ENCODE measurements around the gene KCNK3.

The KCNK3 gene

GRCh38 chr2:26720322-26721114 lies 28.0 kb downstream of the KCNK3 start:
- Histone ChIP-seq H3K4me1 (ENCODE audit: control insufficient read depth, low read depth, low read length) (peaks cover 10% of the 10 kb centered on the region), H3K36me3 (ENCODE audit: control insufficient read depth, low read depth, low read length) (no peaks in the 10 kb centered on the region), H3K4me3 (ENCODE audit: low read length) (no peak overlapping the region), H3K27me3 (ENCODE audit: control insufficient read depth, insufficient read depth, low read length) (no peaks in the 10 kb centered on the region), H3K9ac (ENCODE audit: low read length) (no peak overlapping the region), H3K27ac (ENCODE audit: low read length) (no peak overlapping the region), H3K9me3 (ENCODE audit: control insufficient read depth, low read depth, low read length) (no peaks in the 10 kb centered on the region)

GRCh38 chr2:26721115-26722032 lies 28.9 kb downstream of the KCNK3 start:
- H3K27me3 ChIP-seq (ENCODE audit: control insufficient read depth, insufficient read depth, low read length), result no peaks in the 10 kb centered on the region
- H3K4me3 ChIP-seq (ENCODE audit: low read length), result no peak overlapping the region
- no peak overlapping the region for H3K9ac ChIP-seq (ENCODE audit: low read length)
- no peak overlapping the region for H3K27ac ChIP-seq (ENCODE audit: low read length)
- H3K9me3 ChIP-seq (ENCODE audit: control insufficient read depth, low read depth, low read length), result no peaks in the 10 kb centered on the region
- H3K4me1 ChIP-seq (ENCODE audit: control insufficient read depth, low read depth, low read length), result peaks cover 10% of the 10 kb centered on the region
- no peaks in the 10 kb centered on the region for H3K36me3 ChIP-seq (ENCODE audit: control insufficient read depth, low read depth, low read length)

GRCh38 chr2:26722328-26722727 lies 29.8 kb downstream of the KCNK3 start:
- H3K27me3 ChIP-seq (ENCODE audit: control insufficient read depth, insufficient read depth, low read length), result no peaks in the 10 kb centered on the region
- no peaks in the 10 kb centered on the region for H3K36me3 ChIP-seq (ENCODE audit: control insufficient read depth, low read depth, low read length)
- H3K27ac ChIP-seq (ENCODE audit: low read length), result no peak overlapping the region
- H3K9ac ChIP-seq (ENCODE audit: low read length), result no peak overlapping the region
- no peak overlapping the region for H3K4me3 ChIP-seq (ENCODE audit: low read length)
- H3K9me3 ChIP-seq (ENCODE audit: control insufficient read depth, low read depth, low read length), result no peaks in the 10 kb centered on the region
- peaks cover 10% of the 10 kb centered on the region for H3K4me1 ChIP-seq (ENCODE audit: control insufficient read depth, low read depth, low read length)

GRCh38 chr2:26722911-26723310 lies 30.4 kb downstream of the KCNK3 start:
- H3K4me1 ChIP-seq (ENCODE audit: control insufficient read depth, low read depth, low read length), result peaks cover 10% of the 10 kb centered on the region
- no peaks in the 10 kb centered on the region for H3K27me3 ChIP-seq (ENCODE audit: control insufficient read depth, insufficient read depth, low read length)
- no peak overlapping the region for H3K4me3 ChIP-seq (ENCODE audit: low read length)
- H3K9me3 ChIP-seq (ENCODE audit: control insufficient read depth, low read depth, low read length), result no peaks in the 10 kb centered on the region
- H3K27ac ChIP-seq (ENCODE audit: low read length), result no peak overlapping the region
- no peak overlapping the region for H3K9ac ChIP-seq (ENCODE audit: low read length)
- H3K36me3 ChIP-seq (ENCODE audit: control insufficient read depth, low read depth, low read length), result no peaks in the 10 kb centered on the region

- H3K9ac ChIP-seq (ENCODE audit: low read length), result no peak overlapping the region
- no peak overlapping the region for H3K4me3 ChIP-seq (ENCODE audit: low read length)
- no peaks in the 10 kb centered on the region for H3K27me3 ChIP-seq (ENCODE audit: control insufficient read depth, insufficient read depth, low read length)
- H3K27ac ChIP-seq (ENCODE audit: low read length), result no peak overlapping the region
- no peaks in the 10 kb centered on the region for H3K36me3 ChIP-seq (ENCODE audit: control insufficient read depth, low read depth, low read length)
- H3K9me3 ChIP-seq (ENCODE audit: control insufficient read depth, low read depth, low read length), result no peaks in the 10 kb centered on the region
- H3K4me1 ChIP-seq (ENCODE audit: control insufficient read depth, low read depth, low read length), result peaks cover 10% of the 10 kb centered on the region
These were observed 31.0 kb downstream of the KCNK3 start for GRCh38 chr2:26723475-26723874.

- H3K9ac ChIP-seq (ENCODE audit: low read length), result no peak overlapping the region
- H3K9me3 ChIP-seq (ENCODE audit: control insufficient read depth, low read depth, low read length), result no peaks in the 10 kb centered on the region
- no peak overlapping the region for H3K27ac ChIP-seq (ENCODE audit: low read length)
- H3K4me1 ChIP-seq (ENCODE audit: control insufficient read depth, low read depth, low read length), result peaks cover 10% of the 10 kb centered on the region
- no peaks in the 10 kb centered on the region for H3K27me3 ChIP-seq (ENCODE audit: control insufficient read depth, insufficient read depth, low read length)
- H3K36me3 ChIP-seq (ENCODE audit: control insufficient read depth, low read depth, low read length), result no peaks in the 10 kb centered on the region
- no peak overlapping the region for H3K4me3 ChIP-seq (ENCODE audit: low read length)
These were observed 31.6 kb downstream of the KCNK3 start for GRCh38 chr2:26723991-26724750.

- no peaks in the 10 kb centered on the region for H3K27me3 ChIP-seq (ENCODE audit: control insufficient read depth, insufficient read depth, low read length)
- no peaks in the 10 kb centered on the region for H3K36me3 ChIP-seq (ENCODE audit: control insufficient read depth, low read depth, low read length)
- no peak overlapping the region for H3K9ac ChIP-seq (ENCODE audit: low read length)
- no peak overlapping the region for H3K4me3 ChIP-seq (ENCODE audit: low read length)
- H3K4me1 ChIP-seq (ENCODE audit: control insufficient read depth, low read depth, low read length), result peaks cover 10% of the 10 kb centered on the region
- H3K27ac ChIP-seq (ENCODE audit: low read length), result no peak overlapping the region
- no peaks in the 10 kb centered on the region for H3K9me3 ChIP-seq (ENCODE audit: control insufficient read depth, low read depth, low read length)
These were observed 32.4 kb downstream of the KCNK3 start for GRCh38 chr2:26724784-26725520.

- Histone ChIP-seq H3K27me3 (ENCODE audit: control insufficient read depth, insufficient read depth, low read length) (no peaks in the 10 kb centered on the region), H3K4me3 (ENCODE audit: low read length) (no peak overlapping the region), H3K9me3 (ENCODE audit: control insufficient read depth, low read depth, low read length) (no peaks in the 10 kb centered on the region), H3K4me1 (ENCODE audit: control insufficient read depth, low read depth, low read length) (peaks cover 8% of the 10 kb centered on the region), H3K36me3 (ENCODE audit: control insufficient read depth, low read depth, low read length) (no peaks in the 10 kb centered on the region), H3K9ac (ENCODE audit: low read length) (no peak overlapping the region), H3K27ac (ENCODE audit: low read length) (no peak overlapping the region)
These were observed 32.9 kb downstream of the KCNK3 start for GRCh38 chr2:26725521-26725820.

GRCh38 chr2:26726228-26726627 lies 33.7 kb downstream of the KCNK3 start:
- Histone ChIP-seq H3K9me3 (ENCODE audit: control insufficient read depth, low read depth, low read length) (no peaks in the 10 kb centered on the region), H3K4me1 (ENCODE audit: control insufficient read depth, low read depth, low read length) (peaks cover 5% of the 10 kb centered on the region), H3K27me3 (ENCODE audit: control insufficient read depth, insufficient read depth, low read length) (no peaks in the 10 kb centered on the region), H3K9ac (ENCODE audit: low read length) (no peak overlapping the region), H3K27ac (ENCODE audit: low read length) (no peak overlapping the region), H3K4me3 (ENCODE audit: low read length) (no peak overlapping the region), H3K36me3 (ENCODE audit: control insufficient read depth, low read depth, low read length) (no peaks in the 10 kb centered on the region)

GRCh38 chr2:26727641-26728561 lies 35.4 kb downstream of the KCNK3 start:
- Histone ChIP-seq H3K4me1 (ENCODE audit: control insufficient read depth, low read depth, low read length) (no peaks in the 10 kb centered on the region), H3K9ac (ENCODE audit: low read length) (no peak overlapping the region), H3K36me3 (ENCODE audit: control insufficient read depth, low read depth, low read length) (no peaks in the 10 kb centered on the region), H3K27ac (ENCODE audit: low read length) (no peak overlapping the region), H3K4me3 (ENCODE audit: low read length) (no peak overlapping the region), H3K9me3 (ENCODE audit: control insufficient read depth, low read depth, low read length) (no peaks in the 10 kb centered on the region), H3K27me3 (ENCODE audit: control insufficient read depth, insufficient read depth, low read length) (no peaks in the 10 kb centered on the region)

Data from iPS-18a (cell line).